KG1 (cell line): Measurements from ENCODE around the gene SCD.
A peak's percentile ranks its signal among the peaks of the same experiment; 100 is the strongest.
"Not testable (repeated sequence)": the region's sequence is repeated elsewhere in the genome, so short reads cannot be mapped to it uniquely, and the experiment has no call there.

ENCODE experiments used
- DNase-seq: peaks from one replicate; lab custom pipeline; 2025; lab: John Stamatoyannopoulos, UW

SCD gene

DNA sequence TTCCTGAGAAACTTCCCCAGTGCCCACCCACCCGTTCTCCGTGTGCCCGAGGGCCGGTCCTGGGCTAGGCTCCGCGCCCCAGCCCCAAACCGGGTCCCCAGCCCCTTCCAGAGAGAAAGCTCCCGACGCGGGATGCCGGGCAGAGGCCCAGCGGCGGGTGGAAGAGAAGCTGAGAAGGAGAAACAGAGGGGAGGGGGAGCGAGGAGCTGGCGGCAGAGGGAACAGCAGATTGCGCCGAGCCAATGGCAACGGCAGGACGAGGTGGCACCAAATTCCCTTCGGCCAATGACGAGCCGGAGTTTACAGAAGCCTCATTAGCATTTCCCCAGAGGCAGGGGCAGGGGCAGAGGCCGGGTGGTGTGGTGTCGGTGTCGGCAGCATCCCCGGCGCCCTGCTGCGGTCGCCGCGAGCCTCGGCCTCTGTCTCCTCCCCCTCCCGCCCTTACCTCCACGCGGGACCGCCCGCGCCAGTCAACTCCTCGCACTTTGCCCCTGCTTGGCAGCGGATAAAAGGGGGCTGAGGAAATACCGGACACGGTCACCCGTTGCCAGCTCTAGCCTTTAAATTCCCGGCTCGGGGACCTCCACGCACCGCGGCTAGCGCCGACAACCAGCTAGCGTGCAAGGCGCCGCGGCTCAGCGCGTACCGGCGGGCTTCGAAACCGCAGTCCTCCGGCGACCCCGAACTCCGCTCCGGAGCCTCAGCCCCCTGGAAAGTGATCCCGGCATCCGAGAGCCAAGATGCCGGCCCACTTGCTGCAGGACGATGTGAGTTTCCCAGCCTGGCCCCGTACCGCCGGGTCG is at the start of gene SCD:
Gene SCD, plus strand, starts transcription at position 469 of the 803 bp plus-strand sequence. Its CDS starts 272 bp downstream, at position 741.
- DNase-seq = peak; percentile 82

DNA sequence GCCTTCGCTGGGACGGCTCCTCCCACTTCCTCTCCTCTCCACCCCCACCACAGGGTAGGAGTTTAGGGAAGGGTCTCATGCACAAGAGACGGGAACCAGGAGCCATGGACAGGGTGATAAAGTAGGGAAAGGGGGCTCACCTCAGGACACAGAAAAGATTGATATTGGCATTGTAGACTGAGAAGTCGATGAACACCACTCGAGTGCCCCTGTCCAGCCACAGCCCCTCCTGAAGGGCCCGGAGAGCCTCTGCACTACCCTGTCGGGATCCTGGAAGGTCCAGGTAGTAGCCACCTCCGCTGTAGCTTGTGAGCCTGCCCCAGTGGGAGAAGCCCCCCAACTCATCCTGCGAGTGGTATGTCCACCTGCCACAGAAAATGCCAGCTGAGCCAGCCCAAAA is 49.8 kb upstream of the SCD start:
- no peak for DNase-seq

DNA sequence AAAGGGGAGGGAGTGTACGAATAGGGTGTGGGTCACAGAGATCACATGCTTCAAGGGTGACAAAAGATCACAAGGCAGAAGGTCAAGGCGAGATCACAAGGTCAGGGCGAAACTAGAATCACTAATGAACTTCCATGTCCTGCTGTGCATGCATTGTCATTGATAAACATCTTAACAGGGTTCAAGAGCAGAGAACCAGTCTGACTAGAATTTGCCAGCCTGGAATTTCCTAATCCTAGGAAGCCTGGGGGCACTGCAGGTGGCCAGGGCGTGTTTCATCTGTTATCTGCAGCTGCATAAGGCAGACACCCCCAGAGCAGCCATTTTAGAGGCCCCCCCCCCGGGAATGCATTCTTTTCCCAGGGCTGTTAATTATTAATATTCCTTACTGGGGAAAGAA is 45.9 kb upstream of the SCD start:
- DNase-seq = not testable (repeated sequence)

GRCh38 chr10:100303724-100304319 is 43.2 kb upstream of the SCD start:
- DNase-seq = peak; percentile 3

- no peak for DNase-seq
These were observed 42.6 kb upstream of the SCD start for GRCh38 chr10:100304414-100304813.

DNA sequence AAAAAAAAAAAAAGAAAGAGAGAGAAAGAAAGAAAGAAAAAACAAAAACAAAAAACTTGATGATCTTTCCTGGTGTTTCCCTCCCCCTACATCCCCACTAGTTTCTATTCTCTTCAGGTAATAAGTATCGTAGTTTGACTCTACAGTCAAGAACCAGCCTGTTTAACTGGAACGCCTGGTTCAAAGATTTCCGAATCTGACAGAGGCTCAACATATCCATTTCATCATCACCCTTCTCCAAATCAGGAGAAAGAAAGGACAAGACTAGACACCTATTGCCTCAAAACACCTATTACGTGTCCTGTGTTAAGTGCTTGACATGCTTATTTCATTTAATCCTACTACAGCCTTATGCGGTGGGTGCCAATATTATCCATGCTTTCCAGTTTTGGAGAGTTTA is 40.2 kb upstream of the SCD start:
- DNase-seq = no peak

- no peak for DNase-seq
These were observed 39.3 kb upstream of the SCD start for GRCh38 chr10:100307684-100308083.

DNA sequence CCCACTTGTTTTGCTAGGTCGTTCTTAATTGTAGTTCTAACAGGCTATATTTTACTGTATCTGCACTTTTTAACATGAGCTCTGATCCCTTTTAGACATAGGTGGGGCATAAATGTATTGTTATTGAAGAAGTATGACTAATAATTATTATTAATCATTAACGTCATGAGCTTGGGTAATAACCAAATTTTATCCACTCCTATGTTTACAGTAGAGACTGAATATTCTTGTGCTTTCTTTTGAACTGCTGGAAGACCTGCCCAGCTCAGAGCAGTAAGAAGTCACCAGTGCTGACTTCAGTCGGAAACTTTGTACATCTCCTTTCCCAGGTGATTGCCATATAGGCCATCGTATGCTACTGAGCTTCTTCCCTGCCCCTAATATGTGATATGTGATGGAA is 35.7 kb upstream of the SCD start:
- no peak for DNase-seq

DNA sequence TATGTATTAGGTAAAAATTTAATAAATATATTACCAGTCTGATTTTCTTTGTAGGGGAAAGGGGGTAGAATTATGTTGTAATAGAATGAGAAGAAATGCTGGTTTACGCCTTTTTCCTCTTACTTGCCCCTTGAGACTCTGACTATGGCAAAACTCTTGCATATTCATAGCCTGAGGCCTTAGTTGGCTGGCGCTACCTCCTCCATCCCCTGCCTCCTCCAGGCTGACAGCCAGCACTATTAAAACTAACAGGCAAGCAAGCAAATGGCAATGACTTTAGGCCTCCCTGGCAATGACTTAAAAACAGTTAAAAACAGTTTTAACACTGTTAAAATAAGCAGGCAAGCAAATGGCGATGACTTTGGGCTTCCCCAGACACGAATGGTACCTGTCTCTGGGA is 31.4 kb upstream of the SCD start:
- DNase-seq = no peak

DNA sequence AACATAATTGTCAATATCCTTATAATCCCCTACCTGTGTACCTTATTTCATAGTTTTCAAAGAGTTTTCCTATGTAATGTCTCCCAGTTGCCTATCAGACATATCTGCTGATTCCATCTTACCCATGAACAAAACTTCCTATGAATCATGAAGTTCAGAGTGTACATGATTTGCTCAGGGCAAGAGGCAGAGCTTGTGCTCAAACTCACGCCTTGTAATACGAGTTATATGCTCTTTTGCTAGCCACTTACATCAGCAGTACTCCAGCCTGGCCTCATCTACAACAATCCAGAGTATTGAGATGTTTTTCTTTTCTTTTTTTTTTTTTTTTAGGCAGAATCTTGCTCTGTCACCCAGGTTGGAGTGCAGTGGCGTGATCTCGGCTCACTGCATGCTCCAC is 28.8 kb upstream of the SCD start:
- no peak for DNase-seq

- no peak for DNase-seq
These were observed 27.2 kb upstream of the SCD start for GRCh38 chr10:100319707-100320402.

GRCh38 chr10:100325158-100325557 is 21.9 kb upstream of the SCD start:
- no peak for DNase-seq

DNA sequence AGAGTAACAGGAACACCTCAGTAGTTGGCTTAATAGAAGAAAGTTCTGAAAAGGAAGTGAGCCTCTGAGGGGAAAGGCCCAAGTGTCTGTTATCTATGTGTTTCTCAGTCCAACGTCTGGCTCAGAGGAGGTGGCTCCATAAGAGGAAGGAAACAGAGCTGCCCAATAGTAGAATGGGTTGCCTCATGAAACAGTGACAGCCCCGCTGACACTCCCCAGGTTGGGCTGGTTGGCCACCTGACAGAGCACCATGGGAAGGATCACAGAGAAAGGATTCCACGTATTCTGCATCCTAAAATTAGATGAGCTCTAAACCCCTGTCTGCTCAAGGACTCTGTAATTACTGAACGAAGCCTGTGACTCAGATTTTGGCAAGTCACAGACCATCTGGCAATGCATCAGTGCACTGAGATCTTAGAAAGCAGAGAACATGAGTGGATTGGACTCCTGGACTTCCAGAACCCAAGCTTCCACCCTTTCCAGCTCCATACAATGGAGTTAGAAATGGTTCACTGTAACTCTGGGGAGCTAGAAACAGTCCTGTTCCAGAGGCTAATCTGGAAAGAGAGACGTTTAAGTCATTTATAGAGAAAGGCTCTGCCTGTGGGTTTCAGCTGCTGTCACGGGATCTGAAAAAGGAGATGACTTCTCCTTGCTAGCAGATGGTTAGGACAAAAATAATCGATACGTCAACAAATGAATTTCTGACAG is 19.9 kb upstream of the SCD start:
- peak; percentile 55 for DNase-seq

GRCh38 chr10:100327718-100328009 is 19.4 kb upstream of the SCD start:
- no peak for DNase-seq

DNA sequence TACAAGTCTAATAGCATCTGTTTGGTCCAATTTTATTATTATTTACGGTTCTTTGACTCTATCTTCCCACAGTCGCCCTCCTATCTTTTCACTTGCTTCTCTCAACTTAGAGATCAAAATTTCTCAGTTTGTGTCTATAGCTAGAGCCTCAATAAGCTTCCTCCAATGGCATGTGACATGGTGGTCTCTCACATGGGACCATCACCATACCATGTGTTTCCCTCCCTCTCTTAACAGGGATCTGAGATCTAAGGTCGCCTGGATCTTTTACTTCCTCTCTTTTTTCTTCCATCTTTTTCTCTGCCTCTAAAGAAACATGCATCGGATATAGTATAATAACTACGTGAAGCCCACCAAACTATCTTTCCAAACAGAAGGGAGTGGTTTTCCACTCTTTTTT is 18.8 kb upstream of the SCD start:
- no peak for DNase-seq

GRCh38 chr10:100330079-100330478 is 17.0 kb upstream of the SCD start, which contains the start of gene PKD2L1:
Gene PKD2L1, minus strand, starts transcription at chr10:100330228. Its CDS starts 125 bp downstream, at chr10:100330103.
- no peak for DNase-seq

GRCh38 chr10:100333106-100333505 is 13.9 kb upstream of the SCD start:
- DNase-seq = no peak

DNA sequence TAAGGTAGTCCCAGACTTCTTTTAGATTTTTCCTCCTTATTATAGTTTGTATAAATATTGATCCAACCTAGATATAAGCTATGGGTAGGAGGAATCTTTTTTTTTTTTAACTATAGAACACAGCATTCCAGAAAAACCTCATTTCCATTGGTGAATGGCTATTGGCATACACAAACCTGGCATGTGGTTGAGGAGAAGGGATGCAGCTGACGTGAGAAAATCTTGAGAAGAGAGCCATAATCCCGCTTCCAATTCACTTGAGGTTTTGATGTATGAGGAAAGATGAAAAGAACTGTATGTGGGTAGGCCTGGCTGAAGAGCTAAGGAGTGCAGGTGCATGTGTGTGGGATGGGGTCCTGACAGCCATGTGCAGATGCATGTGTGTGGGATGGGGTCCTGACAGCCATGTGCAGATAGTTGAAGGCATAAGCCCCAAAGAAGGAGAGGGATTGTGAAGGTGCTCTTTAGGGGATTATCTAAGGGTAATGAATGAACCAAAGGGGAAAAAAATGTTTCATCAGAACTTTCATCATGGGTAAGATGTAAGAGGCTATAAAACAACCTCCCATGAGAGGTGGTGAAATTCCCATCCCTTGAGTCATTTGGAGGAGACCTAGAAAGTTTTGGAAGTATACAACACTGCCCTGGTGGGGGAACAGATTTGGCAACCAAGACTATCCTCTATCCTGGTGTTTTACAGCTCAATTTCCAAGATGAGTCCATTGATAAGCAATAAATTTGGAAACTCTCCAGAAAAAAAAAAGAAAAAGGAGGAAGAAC is 13.2 kb upstream of the SCD start:
- no peak for DNase-seq

DNA sequence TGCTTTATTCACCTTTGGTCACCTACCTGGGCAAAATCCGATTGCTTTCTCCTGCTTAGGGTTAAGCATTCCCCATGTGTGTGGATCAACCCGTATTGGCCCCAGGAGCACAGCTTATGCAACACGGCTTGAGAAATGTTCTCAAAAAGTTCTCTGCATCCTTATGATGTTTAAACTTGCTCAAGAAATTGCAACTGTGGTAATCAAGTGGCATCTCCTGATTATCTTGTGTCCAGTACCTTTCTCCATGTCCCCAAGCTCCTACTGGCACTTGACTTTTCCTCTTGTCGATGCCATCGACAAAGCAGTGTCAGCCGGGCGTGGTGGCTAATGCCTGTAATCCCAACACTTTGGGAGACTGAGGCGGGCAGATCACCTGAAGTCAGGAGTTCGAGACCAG is 12.3 kb upstream of the SCD start:
- no peak for DNase-seq

- DNase-seq = peak; percentile 59
These were observed 8.5 kb upstream of the SCD start for GRCh38 chr10:100338434-100339036.

DNA sequence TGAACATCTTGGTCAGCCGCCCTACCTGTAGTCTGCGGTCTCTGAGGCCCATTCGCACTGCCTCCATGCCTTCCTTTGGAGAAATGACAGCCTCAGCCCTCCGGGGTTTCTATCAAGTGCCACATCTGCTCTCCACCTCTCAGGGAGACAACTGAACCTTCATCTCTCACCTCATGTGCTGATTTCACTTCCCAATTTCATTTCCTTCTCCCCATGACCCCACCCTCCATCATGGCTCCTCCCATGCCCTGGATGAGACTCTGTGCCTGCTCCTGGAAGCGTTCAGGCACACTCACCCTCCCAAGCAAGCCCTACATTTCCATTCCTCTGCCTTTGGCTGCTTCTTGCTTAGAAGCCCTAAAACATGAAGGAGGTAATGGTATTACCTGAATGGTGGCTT is 7.8 kb upstream of the SCD start:
- DNase-seq = no peak
